ENCODE results near the gene RNF144A. TPM values are rescaled to one million over a fixed set of nuclear protein-coding genes. Genes with fewer than 3 reads are reported as not detected.

Gene RNF144A
- total RNA-seq, 1 experiment from 2014 or later: 10.6 TPM

- no peaks in the 10 kb centered on the region for H4K20me1 ChIP-seq (ENCODE audit: control insufficient read depth, insufficient read depth, insufficient read length)
- no peak overlapping the region for H3K56ac ChIP-seq (ENCODE audit: insufficient read length, low read depth, low read length)
- no peak overlapping the region for H2BK5ac ChIP-seq (ENCODE audit: insufficient read length, low read length)
- no peak overlapping the region for H3K14ac ChIP-seq (ENCODE audit: insufficient read depth, low read length)
- no peaks in the 10 kb centered on the region for H3K9me3 ChIP-seq (ENCODE audit: control insufficient read depth, low read depth, low read length)
- H3K23ac ChIP-seq (ENCODE audit: insufficient read length, low read depth, low read length): no peak overlapping the region
- H3K23me2 ChIP-seq (ENCODE audit: insufficient read length, low read depth, low read length, poor library complexity, severe bottlenecking): no peaks in the 10 kb centered on the region
- no peaks in the 10 kb centered on the region for H3K4me1 ChIP-seq (ENCODE audit: insufficient read depth, low read length)
- H2BK120ac ChIP-seq (ENCODE audit: low read depth, low read length, poor library complexity, severe bottlenecking): no peak overlapping the region
- no peak overlapping the region for H3K4me3 Mint-ChIP-seq
- H3K79me1 ChIP-seq (ENCODE audit: insufficient read depth, low read depth, low read length, poor library complexity, severe bottlenecking): no peaks in the 10 kb centered on the region
- H2AFZ ChIP-seq (ENCODE audit: low read length): no peak overlapping the region
- H4K91ac ChIP-seq (ENCODE audit: insufficient read length, low read depth, low read length): no peak overlapping the region
- no peak for TF ChIP-seq CTCF (conservative IDR thresholded peaks at IDR 0.05)
- H3T11ph ChIP-seq (ENCODE audit: low read length): no peak overlapping the region
- no peak overlapping the region for H3K27ac ChIP-seq (ENCODE audit: insufficient read length, low read depth, low read length)
- H3K27me3 Mint-ChIP-seq (ENCODE audit: low read depth): no peaks in the 10 kb centered on the region
- H3K4ac ChIP-seq (ENCODE audit: low read depth, low read length): no peak overlapping the region
- H3K9ac ChIP-seq (ENCODE audit: extremely low read depth, insufficient read length, low read length): no peak overlapping the region
- H2BK12ac ChIP-seq (ENCODE audit: insufficient read length, low read depth, low read length): no peak overlapping the region
- no peaks in the 10 kb centered on the region for H3K9me3 Mint-ChIP-seq
- H2BK15ac ChIP-seq (ENCODE audit: low read depth, low read length): no peak overlapping the region
- DNase-seq: no peak
- no peak overlapping the region for H3K27ac Mint-ChIP-seq
- no peak overlapping the region for H4K8ac ChIP-seq (replicated peaks; ENCODE audit: insufficient read length, low read depth, low read length)
- no peak overlapping the region for H3K4me2 ChIP-seq (ENCODE audit: insufficient read depth, insufficient read length, low read length)
- H2AK5ac ChIP-seq (ENCODE audit: insufficient read length, low read length): no peak overlapping the region
- WGBS (ENCODE audit: extremely low coverage, insufficient read length, low lambda C conversion rate): no CpG with 5 or more reads among the region's 9 CpGs
- peaks cover 0 to 2% of the 10 kb centered on the region in 2 experiments; a peak in 2 of 4 replicates for H3K4me1 Mint-ChIP-seq
- H3K79me2 ChIP-seq (ENCODE audit: insufficient read depth, low read length): no peaks in the 10 kb centered on the region
- peaks cover 10 to 17% (median 11%) of the 10 kb centered on the region in 3 experiments; a peak in 5 of 7 replicates for H3K36me3 Mint-ChIP-seq (ENCODE audit: insufficient read depth in 1 of 3, low read depth in 3 of 3)
- no peak overlapping the region for H4K5ac ChIP-seq (ENCODE audit: insufficient read length, low read depth, low read length)
- H3K18ac ChIP-seq (ENCODE audit: insufficient read length, low read depth, low read length): no peak overlapping the region
- no peaks in the 10 kb centered on the region for H3K27me3 ChIP-seq (ENCODE audit: insufficient read depth, low read length)
- no peak overlapping the region for H2BK20ac ChIP-seq (ENCODE audit: low read depth, low read length, poor library complexity, severe bottlenecking)
Measured at GRCh38 chr2:7025082-7025481, 107.9 kb downstream of the RNF144A start.

Data from H9 (cell line).